Gastroesophageal sphincter (tissue), 4 donors: ENCODE measurements around the gene SFXN2. TPM values are rescaled to one million over a fixed set of nuclear protein-coding genes. Genes with fewer than 3 reads are reported as not detected.
"Not testable (repeated sequence)": the region's sequence is repeated elsewhere in the genome, so short reads cannot be mapped to it uniquely, and the experiment has no call there.

ENCODE experiments used
- ATAC-seq: fragments of 150-250 bp; one replicate; pipeline ENCODE4 v1.9.1; 2016; ENCODE audit warnings: mild to moderate bottlenecking, moderate library complexity
- H3K27ac ChIP-seq, 4 donors: fragments of 200-600 bp; sonication (generic) in 3 of 4; 1 replicate in 3 of 4; 2 replicates in 1 of 4; pipeline ENCODE4 v1.5.1; 2016 to 2019
- H3K27me3 ChIP-seq: fragments of 200-600 bp; sonication (generic); one replicate; pipeline ENCODE4 v1.5.1; 2019
- H3K36me3 ChIP-seq, 2 donors: fragments of 200-600 bp; sonication (generic); one replicate each; pipeline ENCODE4 v1.5.1; 2019; ENCODE audit warnings: control low read depth in 1 of 2
- H3K4me1 ChIP-seq, 3 donors: fragments of 200-600 bp; sonication (generic); 1 replicate in 2 of 3; 2 replicates in 1 of 3; pipeline ENCODE4 v1.5.1; 2016 to 2019; ENCODE audit warnings: control low read depth in 2 of 3
- H3K4me3 ChIP-seq, 2 donors: fragments of 200-600 bp; sonication (generic); one replicate each; pipeline ENCODE4 v1.5.1; 2019; ENCODE audit warnings: mild to moderate bottlenecking in 1 of 2, moderate library complexity in 1 of 2
- H3K9me3 ChIP-seq, 3 donors: fragments of 200-600 bp; sonication (generic); one replicate each; pipeline ENCODE4 v1.5.1; 2017 to 2019; ENCODE audit warnings: control low read depth in 2 of 3
- EP300 ChIP-seq: sonication (generic); formaldehyde crosslinking; IDR thresholded peaks from one replicate; pipeline ENCODE4 v1.6.1; 2017; ENCODE audit warnings: antibody characterized with exemption, mild to moderate bottlenecking
- POLR2A ChIP-seq, 2 donors: fragments of 450-650 bp; IDR thresholded peaks; one replicate each; pipeline ENCODE4 v1.6.1; 2017; ENCODE audit warnings: antibody characterized with exemption in 2 of 2, mild to moderate bottlenecking in 2 of 2, moderate library complexity in 1 of 2
- POLR2AphosphoS5 ChIP-seq: sonication (generic); formaldehyde crosslinking; IDR thresholded peaks from one replicate; pipeline ENCODE4 v1.6.1; 2017; ENCODE audit warnings: antibody characterized with exemption
- WGBS, 2 donors: methylation state at CpG; one replicate each; pipeline ENCODE4 v1.1.5; 2018; ENCODE audit warnings: low coverage in 1 of 2; 5-methylcytosine and 5-hydroxymethylcytosine counted together
- total RNA-seq, 4 donors: library from RNA; depleted of rRNA; stranded (reverse); fragments of >200 nt; gene quantifications; one replicate each; pipeline ENCODE4 v1.1.0, GENCODE V29; 2016
- TF ChIP-seq, protein P1 (sequence below), 4 experiments: fragments of 200-600 bp in 2 of 4; fragments of 450-650 bp in 2 of 4; sonication (generic) in 1 of 4; IDR thresholded peaks; one replicate each; pipeline ENCODE4 v1.5.1; 2017 to 2019; ENCODE audit warnings: antibody characterized with exemption in 4 of 4, mild to moderate bottlenecking in 2 of 4, moderate library complexity in 2 of 4

SFXN2 gene, protein sequence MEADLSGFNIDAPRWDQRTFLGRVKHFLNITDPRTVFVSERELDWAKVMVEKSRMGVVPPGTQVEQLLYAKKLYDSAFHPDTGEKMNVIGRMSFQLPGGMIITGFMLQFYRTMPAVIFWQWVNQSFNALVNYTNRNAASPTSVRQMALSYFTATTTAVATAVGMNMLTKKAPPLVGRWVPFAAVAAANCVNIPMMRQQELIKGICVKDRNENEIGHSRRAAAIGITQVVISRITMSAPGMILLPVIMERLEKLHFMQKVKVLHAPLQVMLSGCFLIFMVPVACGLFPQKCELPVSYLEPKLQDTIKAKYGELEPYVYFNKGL
- total RNA-seq: 1 to 10 TPM in 2 of 4 donors, under 1 TPM in 2; 0.45 to 3.2 (median 1.2) TPM

DNA sequence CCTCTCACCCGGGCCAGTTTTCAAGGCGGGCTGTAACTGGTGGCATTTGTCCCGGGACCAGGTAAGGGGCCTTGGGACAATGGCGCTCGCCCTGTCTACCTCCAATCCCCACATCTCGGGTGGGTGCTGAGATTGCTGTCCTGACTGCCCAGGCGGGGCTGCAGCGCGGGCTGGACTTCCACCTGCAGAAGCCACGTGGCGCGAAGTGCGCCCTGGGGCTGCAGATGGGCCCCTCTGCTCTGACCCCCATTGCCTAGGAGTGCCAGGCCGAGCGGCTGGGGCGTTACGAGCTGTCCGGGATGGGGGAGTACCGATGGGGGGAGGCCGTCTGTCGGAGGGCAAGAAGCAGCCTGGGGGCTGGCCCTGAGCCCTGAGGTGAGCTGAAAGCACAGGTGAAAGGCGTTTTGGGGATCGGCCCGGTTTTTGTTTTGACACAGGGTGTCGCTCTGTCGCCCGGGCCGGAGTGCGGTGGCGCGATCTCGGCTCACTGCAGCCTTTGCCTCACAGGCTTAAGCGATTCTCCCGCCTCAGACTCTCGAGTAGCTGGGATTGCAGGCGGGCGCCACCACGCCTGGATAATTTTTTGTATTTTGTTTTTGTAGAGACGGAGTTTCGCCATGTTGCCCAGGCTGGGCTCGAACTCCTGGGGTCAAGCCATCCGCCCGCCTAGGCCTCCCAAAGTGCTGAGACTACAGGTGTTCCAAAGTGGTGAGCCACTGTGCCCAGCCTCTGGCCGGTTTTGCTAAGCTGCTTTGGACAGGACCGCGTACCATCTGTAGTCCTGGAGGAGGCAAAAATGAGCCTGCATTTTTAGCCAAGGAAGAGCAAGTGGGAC, at the start of gene SFXN2:
Gene SFXN2 (plus strand): TSS at position 16 of the 835 bp plus-strand sequence. CDS start 12,001 bp downstream, outside the sequence.
- Histone ChIP-seq H3K9me3 (no peaks in the 10 kb centered on the region), H3K36me3 (no peaks in the 10 kb centered on the region), H3K27me3 (no peaks in the 10 kb centered on the region), H3K27ac (peak within 1 kb of the TSS; percentile 66 to 96 (median 90)), H3K4me1 (peaks cover 0 to 61% (median 6%) of the 10 kb centered on the region in 3 donors), H3K4me3 (peak within 1 kb of the TSS; percentile 70 to 84)
- ATAC-seq: no peak
- TF ChIP-seq EP300 (no peak), POLR2A (IDR thresholded peaks at IDR 0.05) (no peak), POLR2AphosphoS5 (no peak)
- 6% methylated on average over 3 of the region's 46 CpGs; no CpG with 5 or more reads in 1 of the 2 donors for WGBS, 2 donors

DNA sequence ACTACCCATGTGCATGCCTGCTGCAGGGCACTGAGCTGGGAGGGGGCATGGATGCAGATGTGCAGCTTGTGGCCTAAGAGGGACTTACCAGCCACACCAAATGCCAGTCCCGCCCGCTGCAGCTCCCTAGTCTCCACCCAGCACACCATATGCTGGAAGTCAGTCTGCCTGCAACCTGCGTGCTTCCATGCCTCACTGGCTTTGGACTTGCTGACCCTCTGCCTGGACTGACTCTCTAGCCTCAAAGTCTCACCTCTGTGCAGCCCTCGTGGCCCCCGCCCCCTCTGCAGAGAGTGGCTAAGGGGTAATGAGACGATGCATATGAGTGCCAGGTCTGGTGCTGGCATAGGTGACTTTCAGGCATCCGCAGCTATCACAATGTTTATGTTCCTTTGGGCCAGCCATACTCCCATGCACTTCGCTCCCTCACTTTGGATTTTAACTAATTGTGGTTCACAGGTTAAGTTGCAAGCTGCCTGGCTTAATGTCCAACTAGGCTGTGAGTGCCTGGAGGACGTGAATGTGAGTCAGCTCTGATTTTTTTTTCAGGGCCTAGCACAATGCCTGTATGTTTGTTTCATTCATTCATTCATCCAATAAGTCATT, 48.4 kb upstream of the SFXN2 start:
- no peaks in the 10 kb centered on the region for H3K36me3 ChIP-seq
- no peaks in the 10 kb centered on the region for H3K9me3 ChIP-seq
- 39 to 62% methylated on average over 4 to 5 of the region's 9 CpGs for WGBS, 2 donors
- no peaks in the 10 kb centered on the region for H3K27me3 ChIP-seq
- ATAC-seq: no peak
- peaks cover 0 to 24% (median 11%) of the 10 kb centered on the region in 3 donors for H3K4me1 ChIP-seq
- no peak overlapping the region for H3K27ac ChIP-seq
- H3K4me3 ChIP-seq: no peak overlapping the region
- TF ChIP-seq POLR2AphosphoS5 (no peak), EP300 (no peak), POLR2A (IDR thresholded peaks at IDR 0.05) (no peak)
- TF ChIP-seq, protein P1, sequence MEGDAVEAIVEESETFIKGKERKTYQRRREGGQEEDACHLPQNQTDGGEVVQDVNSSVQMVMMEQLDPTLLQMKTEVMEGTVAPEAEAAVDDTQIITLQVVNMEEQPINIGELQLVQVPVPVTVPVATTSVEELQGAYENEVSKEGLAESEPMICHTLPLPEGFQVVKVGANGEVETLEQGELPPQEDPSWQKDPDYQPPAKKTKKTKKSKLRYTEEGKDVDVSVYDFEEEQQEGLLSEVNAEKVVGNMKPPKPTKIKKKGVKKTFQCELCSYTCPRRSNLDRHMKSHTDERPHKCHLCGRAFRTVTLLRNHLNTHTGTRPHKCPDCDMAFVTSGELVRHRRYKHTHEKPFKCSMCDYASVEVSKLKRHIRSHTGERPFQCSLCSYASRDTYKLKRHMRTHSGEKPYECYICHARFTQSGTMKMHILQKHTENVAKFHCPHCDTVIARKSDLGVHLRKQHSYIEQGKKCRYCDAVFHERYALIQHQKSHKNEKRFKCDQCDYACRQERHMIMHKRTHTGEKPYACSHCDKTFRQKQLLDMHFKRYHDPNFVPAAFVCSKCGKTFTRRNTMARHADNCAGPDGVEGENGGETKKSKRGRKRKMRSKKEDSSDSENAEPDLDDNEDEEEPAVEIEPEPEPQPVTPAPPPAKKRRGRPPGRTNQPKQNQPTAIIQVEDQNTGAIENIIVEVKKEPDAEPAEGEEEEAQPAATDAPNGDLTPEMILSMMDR (IDR thresholded peaks at IDR 0.05): no peak

- H3K27me3 ChIP-seq, H3K36me3 ChIP-seq, ATAC-seq, H3K27ac ChIP-seq, H3K4me3 ChIP-seq, H3K9me3 ChIP-seq: not testable (repeated sequence)
- 83 to 93% methylated on average over 3 of the region's 4 CpGs for WGBS, 2 donors
- H3K4me1 ChIP-seq: peaks cover 0 to 19% (median 7%) of the 10 kb centered on the region in 3 donors
These were observed 47.0 kb upstream of the SFXN2 start for GRCh38 chr10:102667411-102667810.

- ATAC-seq: no peak
- no peaks in the 10 kb centered on the region for H3K27me3 ChIP-seq
- no peaks in the 10 kb centered on the region for H3K36me3 ChIP-seq
- H3K27ac ChIP-seq: peak overlapping the region in 3 of 4 donors; percentile 53 to 62 (median 54)
- H3K4me1 ChIP-seq: peaks cover 0 to 30% (median 11%) of the 10 kb centered on the region in 3 donors
- TF ChIP-seq EP300: no peak
- no peak for TF ChIP-seq POLR2A (IDR thresholded peaks at IDR 0.05)
- TF ChIP-seq POLR2AphosphoS5: no peak
- TF ChIP-seq, protein P1 (IDR thresholded peaks at IDR 0.05): no peak
- 75 to 80% methylated on average over 1 to 5 of the region's 10 CpGs for WGBS, 2 donors
- H3K9me3 ChIP-seq: no peaks in the 10 kb centered on the region
- no peak overlapping the region for H3K4me3 ChIP-seq
These were observed 45.9 kb upstream of the SFXN2 start for GRCh38 chr10:102668326-102669107.

DNA sequence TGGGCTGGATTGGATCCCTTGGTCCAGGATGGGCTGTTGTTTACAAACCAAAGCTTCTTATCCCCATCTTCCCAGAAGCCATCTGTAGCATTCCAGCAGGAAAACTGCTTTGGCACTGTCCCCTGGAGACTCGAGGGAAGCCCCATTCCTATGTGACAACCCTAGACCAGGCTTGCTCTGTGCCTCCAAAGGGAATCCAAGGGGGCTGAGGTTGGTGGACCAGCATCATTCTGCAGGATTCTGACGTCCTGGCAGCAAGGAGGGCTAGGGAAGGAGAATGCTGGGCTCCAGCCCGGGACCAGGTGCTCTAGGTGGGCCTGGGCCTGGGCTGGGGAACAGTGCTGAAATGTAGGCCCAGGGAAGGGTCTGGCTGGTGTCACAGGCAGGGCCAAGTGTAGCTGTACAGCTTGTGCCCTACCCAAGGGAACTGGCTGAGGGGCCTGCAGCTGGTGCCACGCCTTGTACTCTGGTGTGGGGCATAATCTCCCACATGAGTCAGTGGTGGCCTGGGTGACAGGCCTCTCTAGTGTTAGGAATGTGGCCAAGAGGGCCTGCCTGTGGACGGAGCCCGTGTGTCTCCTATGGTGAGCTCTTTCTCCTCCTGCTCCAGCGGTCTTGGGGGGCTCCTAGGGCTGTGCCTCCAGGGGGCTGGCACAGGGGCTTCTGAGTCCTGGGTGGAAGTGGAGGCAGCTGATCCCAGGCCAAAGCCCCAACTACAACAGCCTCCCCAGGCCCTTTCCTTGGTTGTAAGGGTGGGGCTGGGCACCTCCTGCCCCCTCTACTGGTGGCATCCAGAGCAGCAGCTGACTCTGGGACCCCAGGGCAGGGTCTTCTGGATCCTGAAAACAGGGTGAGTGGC, 45.0 kb upstream of the SFXN2 start:
- Histone ChIP-seq H3K36me3 (no peaks in the 10 kb centered on the region), H3K9me3 (no peaks in the 10 kb centered on the region), H3K4me3 (no peak overlapping the region), H3K4me1 (peaks cover 2 to 39% (median 20%) of the 10 kb centered on the region in 3 donors), H3K27ac (peak overlapping the region in 3 of 4 donors; percentile 53 to 62 (median 54)), H3K27me3 (no peaks in the 10 kb centered on the region)
- ATAC-seq: peak; percentile 48
- TF ChIP-seq POLR2AphosphoS5: peak; percentile 45
- TF ChIP-seq, protein P1 (IDR thresholded peaks at IDR 0.05): peak in 1 of 4 experiments; percentile 26
- no peak for TF ChIP-seq POLR2A (IDR thresholded peaks at IDR 0.05)
- WGBS, 2 donors: 60% methylated on average over 1 of the region's 7 CpGs; no CpG with 5 or more reads in 1 of the 2 donors
